ENCODE measurements around the gene KRT4. TPM values are rescaled to one million over a fixed set of nuclear protein-coding genes. Genes with fewer than 3 reads are reported as not detected.

KRT4 gene
- total RNA-seq, 2 experiments from 2014 or later, result 0.11 to 0.16 TPM

GRCh38 chr12:52760623-52761022, 53.3 kb downstream of the KRT4 start:
- no peak for DNase-seq
- H3K4me1 Mint-ChIP-seq (ENCODE audit: low read depth), result no peaks in the 10 kb centered on the region
- no peaks in the 10 kb centered on the region for H3K27me3 Mint-ChIP-seq
- CTCF ChIA-PET, result interaction anchor here (1.3 to 1.4 kb wide), 2 partner anchors 110 to 178 kb away, joined by 3 read pairs; no protein-coding TSS in a partner anchor
- no peak for TF ChIP-seq CTCF (IDR thresholded peaks at IDR 0.05)
- no peak overlapping the region for H3K27ac Mint-ChIP-seq
- H3K4me3 Mint-ChIP-seq, result no peak overlapping the region
- POLR2A ChIA-PET, result no interaction called here
- no peak for ATAC-seq
- intact Hi-C loops (cut with micrococcal nuclease), result no loop called here
- H3K9me3 Mint-ChIP-seq, result peaks cover 20% of the 10 kb centered on the region
- H3K36me3 Mint-ChIP-seq (ENCODE audit: low read depth), result no peaks in the 10 kb centered on the region

DNA sequence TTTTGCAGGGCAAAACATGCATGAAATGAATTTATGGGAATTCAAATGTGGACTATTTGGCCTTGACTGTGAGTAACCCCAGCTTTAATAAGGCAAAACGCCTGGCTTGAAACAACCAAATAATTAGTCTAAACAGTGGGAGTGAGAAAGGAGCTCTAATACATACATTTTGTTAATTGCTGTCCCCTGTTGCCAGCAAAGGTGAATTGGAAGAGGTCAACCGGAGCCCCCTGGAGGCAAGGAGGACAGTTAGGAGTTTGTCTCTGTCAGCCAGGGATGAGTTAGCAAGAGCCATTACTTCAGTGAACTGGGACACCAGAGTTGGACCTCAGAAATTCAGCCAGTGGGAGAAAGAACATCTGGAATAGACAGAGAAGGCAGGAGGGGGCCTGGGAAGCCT, 54.2 kb downstream of the KRT4 start:
- POLR2A ChIA-PET, result no interaction called here
- CTCF ChIA-PET, result interaction anchor here (1.3 to 1.4 kb wide), 2 partner anchors 111 to 177 kb away, joined by 3 read pairs; no protein-coding TSS in a partner anchor
- H3K36me3 Mint-ChIP-seq (ENCODE audit: low read depth), result no peaks in the 10 kb centered on the region
- ATAC-seq (no peak), DNase-seq (no peak)
- no peak overlapping the region for H3K27ac Mint-ChIP-seq
- H3K4me1 Mint-ChIP-seq (ENCODE audit: low read depth), result no peaks in the 10 kb centered on the region
- peaks cover 20% of the 10 kb centered on the region for H3K9me3 Mint-ChIP-seq
- intact Hi-C loops (cut with micrococcal nuclease), result no loop called here
- no peak overlapping the region for H3K4me3 Mint-ChIP-seq
- no peaks in the 10 kb centered on the region for H3K27me3 Mint-ChIP-seq
- TF ChIP-seq CTCF (IDR thresholded peaks at IDR 0.05), result no peak

DNA sequence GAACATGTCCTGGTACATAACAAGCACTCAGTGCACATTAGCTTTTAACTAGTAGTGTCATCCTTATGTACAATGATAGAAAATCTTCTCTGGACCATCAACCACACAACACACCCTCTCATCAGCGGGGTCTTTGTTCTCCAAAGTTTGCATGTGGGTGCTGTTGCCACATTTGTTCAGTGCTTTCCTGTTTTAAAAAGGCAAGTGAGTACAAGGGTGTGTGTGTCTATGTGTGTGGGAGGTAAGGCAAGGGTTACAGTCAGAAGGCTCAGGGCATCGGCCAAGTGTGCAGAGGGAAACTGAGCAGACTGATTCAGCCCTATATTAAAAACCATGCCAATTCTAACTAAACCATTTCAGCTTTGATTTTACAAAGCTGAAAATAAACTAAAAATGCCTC, 54.7 kb downstream of the KRT4 start:
- ATAC-seq, result no peak
- Mint-ChIP-seq H3K9me3 (peaks cover 20% of the 10 kb centered on the region), H3K27ac (no peak overlapping the region), H3K4me3 (no peak overlapping the region), H3K27me3 (no peaks in the 10 kb centered on the region), H3K36me3 (ENCODE audit: low read depth) (no peaks in the 10 kb centered on the region), H3K4me1 (ENCODE audit: low read depth) (no peaks in the 10 kb centered on the region)
- no peak for DNase-seq
- CTCF ChIA-PET, result interaction anchor here (1.3 to 1.4 kb wide), 2 partner anchors 111 to 177 kb away, joined by 3 read pairs; no protein-coding TSS in a partner anchor
- intact Hi-C loops (cut with micrococcal nuclease), result no loop called here
- POLR2A ChIA-PET, result no interaction called here
- TF ChIP-seq CTCF (IDR thresholded peaks at IDR 0.05), result no peak

DNA sequence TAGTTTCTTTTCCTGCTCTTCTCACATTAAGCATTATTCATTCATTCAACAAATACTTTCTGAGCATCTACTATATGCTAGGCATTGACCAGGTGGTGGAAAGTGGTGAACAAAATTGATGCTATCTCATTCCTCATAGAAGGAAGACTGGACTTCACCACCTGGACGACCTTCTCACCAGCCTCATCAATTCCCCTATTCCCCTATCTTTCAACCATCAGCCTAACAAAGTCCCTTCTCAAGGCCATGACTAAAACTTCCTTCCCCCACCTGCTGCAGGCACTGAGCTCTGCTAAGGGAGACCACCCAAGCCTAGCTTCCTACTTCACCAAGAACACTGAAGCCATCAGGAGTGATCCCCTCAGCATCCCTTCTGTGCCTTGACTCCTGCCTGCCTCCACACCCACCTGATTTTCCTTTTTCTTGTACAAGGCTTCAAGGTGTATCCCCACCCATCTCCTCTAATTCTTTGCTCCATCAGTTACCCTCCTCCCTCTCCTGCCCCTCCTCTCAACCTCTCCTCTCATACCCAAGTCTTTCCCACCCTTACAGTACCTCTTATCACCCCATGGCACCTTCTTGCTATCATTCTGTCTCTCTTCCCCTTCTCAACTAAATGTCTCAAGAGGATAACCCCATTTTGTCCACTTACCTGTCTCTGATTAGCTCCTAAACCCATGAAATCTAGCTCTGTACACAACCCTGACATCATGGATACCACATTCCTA, 56.3 kb downstream of the KRT4 start:
- H3K36me3 Mint-ChIP-seq (ENCODE audit: low read depth), result no peaks in the 10 kb centered on the region
- intact Hi-C loops (cut with micrococcal nuclease), result no loop called here
- no peak for ATAC-seq
- H3K27me3 Mint-ChIP-seq, result no peaks in the 10 kb centered on the region
- POLR2A ChIA-PET, result no interaction called here
- CTCF ChIA-PET, result no interaction called here
- H3K4me3 Mint-ChIP-seq, result no peak overlapping the region
- no peak for DNase-seq
- H3K4me1 Mint-ChIP-seq (ENCODE audit: low read depth), result no peaks in the 10 kb centered on the region
- no peak for TF ChIP-seq CTCF (IDR thresholded peaks at IDR 0.05)
- H3K9me3 Mint-ChIP-seq, result peaks cover 20% of the 10 kb centered on the region
- H3K27ac Mint-ChIP-seq, result no peak overlapping the region

Other genes starting within 250 kb of the KRT4 start
- gene KRT74, start 240.3 kb downstream of the KRT4 start, total RNA-seq, result not detected
- under 1 TPM; 0.16 to 0.32 TPM for gene KRT72, start 212.7 kb downstream of the KRT4 start, total RNA-seq
- under 1 TPM in 1 of 2 experiments, not detected in 1; 0.20 TPM for gene KRT73, start 195.6 kb downstream of the KRT4 start, total RNA-seq
- not detected for gene KRT2, start 161.9 kb downstream of the KRT4 start, total RNA-seq
- gene KRT1, start 133.7 kb downstream of the KRT4 start, total RNA-seq, result not detected
- gene KRT77, start 110.6 kb downstream of the KRT4 start, total RNA-seq, result not detected
- not detected for gene KRT76, start 36.8 kb downstream of the KRT4 start, total RNA-seq
- not detected for gene KRT3, start 18.0 kb downstream of the KRT4 start, total RNA-seq
- gene KRT79, start 20.2 kb upstream of the KRT4 start, total RNA-seq, result 1 to 10 TPM in 1 of 2 experiments, under 1 TPM in 1; 0.87 to 1.6 TPM
- not detected for gene KRT78, start 34.9 kb upstream of the KRT4 start, total RNA-seq
- gene KRT8, start 91.0 kb upstream of the KRT4 start, total RNA-seq, result under 1 TPM; 0.29 to 0.40 TPM
- 1 to 10 TPM; 3.4 to 4.9 TPM for gene KRT18, start 135.0 kb upstream of the KRT4 start, total RNA-seq
- 100 to 1,000 TPM; 789 to 814 TPM for gene EIF4B, start 192.3 kb upstream of the KRT4 start, total RNA-seq
- gene TNS2, start 235.9 kb upstream of the KRT4 start, total RNA-seq, result 1 to 10 TPM; 1.1 to 1.6 TPM